NCI-H1105 (cell line): ENCODE results near the gene PDE8A.
"Not testable (repeated sequence)": the region's sequence is repeated elsewhere in the genome, so short reads cannot be mapped to it uniquely, and the experiment has no call there.

Source experiments
- DNase-seq: peaks from one replicate; lab custom pipeline; 2025; lab: John Stamatoyannopoulos, UW

Gene PDE8A

GRCh38 chr15:85011724-85012123, 30.1 kb downstream of the PDE8A start:
- DNase-seq: not testable (repeated sequence)

GRCh38 chr15:85013785-85014184, 32.1 kb downstream of the PDE8A start:
- no peak for DNase-seq

GRCh38 chr15:85014932-85015331, 33.3 kb downstream of the PDE8A start:
- no peak for DNase-seq

DNA sequence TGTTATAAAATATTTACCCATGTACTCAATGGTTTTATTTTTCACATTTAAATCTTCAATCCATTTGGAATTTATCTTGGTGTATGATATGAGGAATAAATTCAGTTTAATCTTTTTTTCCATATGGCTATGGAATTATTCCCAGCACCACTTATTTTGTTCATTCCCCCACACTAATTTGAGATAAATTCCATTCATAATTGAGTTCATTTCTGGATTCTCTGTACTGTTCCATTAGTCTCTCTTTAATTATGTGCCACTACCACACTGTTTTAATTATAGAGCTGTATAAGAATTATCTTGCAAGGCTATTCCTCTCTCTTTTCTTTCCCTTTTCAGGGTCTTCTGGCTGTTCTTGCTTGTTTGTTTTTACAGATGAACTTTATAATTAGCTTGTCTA, 34.6 kb downstream of the PDE8A start:
- DNase-seq: no peak

GRCh38 chr15:85019815-85020590, 38.3 kb downstream of the PDE8A start:
- DNase-seq: no peak

- no peak for DNase-seq
Measured at GRCh38 chr15:85021409-85021808, 39.8 kb downstream of the PDE8A start.

DNA sequence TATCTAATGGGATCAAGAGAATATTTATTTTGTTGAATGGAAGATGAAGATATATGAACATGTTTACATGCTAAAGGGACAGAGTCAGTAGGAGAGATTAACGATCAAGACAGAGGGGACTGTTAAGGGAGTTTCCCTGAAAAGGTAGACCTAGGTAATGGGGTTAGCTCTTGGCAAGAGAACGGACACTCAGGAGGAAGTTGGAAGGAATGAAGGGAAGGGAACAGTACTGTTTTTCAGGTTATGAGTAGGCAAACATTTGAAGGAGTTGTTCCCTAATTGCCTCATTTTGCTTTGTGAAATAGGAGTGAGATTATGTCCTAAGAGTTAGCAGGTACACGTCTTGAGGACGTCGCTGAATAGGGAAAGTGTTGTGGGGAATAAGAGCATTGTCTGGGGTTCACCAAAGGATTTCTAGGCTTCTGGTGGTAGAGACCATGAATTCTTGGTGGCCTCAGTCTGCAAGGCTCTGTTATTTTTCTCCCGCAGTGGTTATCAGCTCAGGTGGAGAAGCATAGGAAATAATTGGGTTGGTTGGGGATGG, 41.3 kb downstream of the PDE8A start:
- no peak for DNase-seq

- DNase-seq: no peak
Measured at GRCh38 chr15:85024003-85024402, 42.3 kb downstream of the PDE8A start.

DNA sequence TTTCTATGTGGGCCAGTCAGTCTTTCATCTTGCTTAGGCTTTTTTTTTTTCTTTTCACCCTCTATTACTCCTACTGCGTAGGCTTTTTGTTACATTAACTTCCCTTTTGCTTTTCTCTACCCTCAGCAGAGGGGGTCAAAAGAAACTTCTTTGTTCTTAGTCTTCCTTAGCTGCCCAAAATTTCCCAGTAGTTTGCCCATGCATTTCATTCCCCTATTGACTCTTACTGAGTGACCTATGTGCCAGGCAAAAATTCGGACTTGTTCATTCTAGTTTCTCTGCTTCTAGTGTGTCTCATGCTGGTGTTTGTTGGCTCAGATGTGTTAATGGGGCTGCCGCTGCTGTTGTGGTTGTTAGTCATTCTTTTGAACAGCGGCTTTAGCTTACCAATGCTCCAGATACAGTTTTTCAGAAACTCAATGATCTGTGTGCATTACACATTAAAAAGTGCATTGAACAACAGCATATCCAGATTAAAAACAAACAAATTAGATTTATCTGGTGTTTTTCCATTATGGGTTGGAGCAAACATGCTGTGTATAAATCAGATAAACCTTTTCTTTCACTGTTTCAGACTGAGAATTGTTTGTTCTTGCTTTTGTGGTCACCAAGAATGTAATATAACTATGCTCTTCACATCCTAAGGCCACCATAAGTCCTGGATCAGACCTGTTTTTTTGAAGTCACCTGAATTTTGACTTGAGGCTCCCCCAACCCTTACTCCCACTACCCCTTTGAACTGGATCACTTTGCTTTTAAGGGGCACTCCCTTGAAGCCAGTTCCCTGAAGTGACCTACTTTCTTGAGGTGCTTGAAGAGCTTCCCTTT, 43.1 kb downstream of the PDE8A start:
- no peak for DNase-seq

- DNase-seq: no peak
Measured at GRCh38 chr15:85025516-85026251, 44.0 kb downstream of the PDE8A start.

DNA sequence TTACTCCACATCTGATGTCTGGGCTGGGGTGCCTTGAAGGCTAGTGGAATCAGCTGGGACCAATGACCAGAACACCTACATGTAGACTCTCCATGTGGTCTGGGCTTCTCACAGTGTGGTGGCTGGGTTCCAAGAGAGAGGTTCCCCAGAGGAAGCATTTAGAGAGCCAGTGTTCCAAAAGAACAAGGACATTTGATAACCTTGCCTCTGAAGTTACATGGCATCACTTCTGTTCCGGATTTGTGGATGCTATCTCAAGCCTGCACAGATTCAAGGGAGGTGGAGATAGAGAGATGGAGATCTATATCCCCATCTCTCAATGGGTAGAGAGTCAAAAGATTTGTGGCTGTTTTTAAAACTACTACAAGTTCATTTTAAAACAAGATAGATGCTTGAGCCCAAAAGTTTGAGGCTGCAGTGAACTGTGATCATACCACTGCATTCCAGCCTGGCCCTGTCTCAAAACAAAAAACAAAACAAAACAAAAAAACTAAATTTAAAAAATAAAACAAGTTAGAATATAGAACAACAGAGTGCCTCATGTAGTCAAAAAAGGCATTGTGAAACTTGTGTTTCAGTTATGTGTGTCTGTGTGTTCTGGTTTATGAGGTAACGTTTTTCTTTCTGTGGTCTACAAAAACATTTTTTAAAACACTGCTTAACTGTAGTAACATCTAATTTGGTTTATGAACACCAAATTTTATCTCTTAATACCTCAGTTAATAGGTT, 44.8 kb downstream of the PDE8A start:
- no peak for DNase-seq

- no peak for DNase-seq
Measured at GRCh38 chr15:85027033-85027380, 45.4 kb downstream of the PDE8A start.

DNA sequence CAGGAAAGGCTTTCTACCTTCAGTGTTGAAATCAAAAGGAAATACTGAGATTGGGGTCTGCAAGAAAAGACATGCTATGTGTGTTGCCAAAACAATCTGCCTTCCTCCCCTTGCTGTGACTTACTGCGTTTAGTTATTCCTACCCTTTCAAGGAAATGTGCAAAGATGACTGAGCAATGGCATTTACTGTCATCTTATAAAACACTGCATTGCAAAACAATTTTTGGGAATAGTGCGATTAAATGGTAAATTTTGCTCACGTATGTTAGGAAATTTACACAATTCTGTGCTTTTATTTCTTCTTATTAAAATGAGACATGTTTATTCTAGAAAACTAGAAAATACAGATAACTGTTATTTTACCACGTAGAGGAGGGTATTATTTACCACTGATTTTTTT, 45.8 kb downstream of the PDE8A start:
- DNase-seq: no peak

DNA sequence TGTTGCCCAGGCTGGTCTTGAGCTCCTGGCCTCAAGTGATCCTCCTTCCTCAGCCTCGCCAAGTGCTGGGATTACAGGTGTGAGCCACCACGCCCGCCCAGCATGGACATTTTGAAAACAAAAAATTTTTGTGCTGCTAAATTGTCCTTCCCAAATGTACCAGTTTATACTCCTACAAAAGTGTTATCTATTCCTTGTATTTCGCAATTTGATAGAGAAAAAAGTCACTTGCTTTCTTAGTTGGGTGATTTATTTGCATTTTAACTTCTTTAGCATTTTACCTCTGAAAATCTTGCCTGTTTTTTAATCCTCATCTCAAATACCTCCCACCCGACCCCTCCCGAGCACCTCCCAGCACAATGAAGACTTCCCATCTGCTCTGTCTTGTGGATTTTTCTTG, 46.8 kb downstream of the PDE8A start:
- DNase-seq: no peak

GRCh38 chr15:85029221-85029620, 47.6 kb downstream of the PDE8A start:
- DNase-seq: no peak

DNA sequence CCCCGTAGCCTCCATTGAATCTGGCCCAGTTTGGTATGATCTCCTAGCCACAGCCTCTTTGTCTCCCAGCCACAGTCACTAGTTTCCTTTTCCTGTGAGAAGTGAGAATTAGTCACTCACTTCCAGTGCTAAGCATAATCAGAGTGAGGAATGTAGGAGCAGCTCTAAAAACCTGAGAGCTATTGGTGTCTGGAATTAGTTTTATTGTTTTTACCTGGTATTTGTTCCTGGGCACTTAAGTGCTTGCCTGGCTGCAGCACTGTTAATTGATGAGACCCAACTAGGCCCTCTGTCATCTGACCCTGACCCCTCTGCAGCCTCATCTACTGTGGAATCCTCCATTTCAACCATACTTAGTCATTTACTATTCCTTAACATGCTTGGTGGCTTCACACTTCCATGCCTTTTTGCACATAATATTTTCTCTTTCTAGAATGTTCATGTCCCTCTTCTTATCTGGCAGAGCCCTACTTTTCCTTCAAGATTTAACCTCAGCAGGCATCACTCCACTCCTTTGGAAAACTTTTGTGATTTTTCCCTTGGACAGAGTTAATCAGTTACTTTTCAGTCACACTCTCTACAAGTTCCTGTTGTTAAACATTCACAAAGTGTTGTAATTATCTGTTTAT, 48.8 kb downstream of the PDE8A start:
- no peak for DNase-seq

DNA sequence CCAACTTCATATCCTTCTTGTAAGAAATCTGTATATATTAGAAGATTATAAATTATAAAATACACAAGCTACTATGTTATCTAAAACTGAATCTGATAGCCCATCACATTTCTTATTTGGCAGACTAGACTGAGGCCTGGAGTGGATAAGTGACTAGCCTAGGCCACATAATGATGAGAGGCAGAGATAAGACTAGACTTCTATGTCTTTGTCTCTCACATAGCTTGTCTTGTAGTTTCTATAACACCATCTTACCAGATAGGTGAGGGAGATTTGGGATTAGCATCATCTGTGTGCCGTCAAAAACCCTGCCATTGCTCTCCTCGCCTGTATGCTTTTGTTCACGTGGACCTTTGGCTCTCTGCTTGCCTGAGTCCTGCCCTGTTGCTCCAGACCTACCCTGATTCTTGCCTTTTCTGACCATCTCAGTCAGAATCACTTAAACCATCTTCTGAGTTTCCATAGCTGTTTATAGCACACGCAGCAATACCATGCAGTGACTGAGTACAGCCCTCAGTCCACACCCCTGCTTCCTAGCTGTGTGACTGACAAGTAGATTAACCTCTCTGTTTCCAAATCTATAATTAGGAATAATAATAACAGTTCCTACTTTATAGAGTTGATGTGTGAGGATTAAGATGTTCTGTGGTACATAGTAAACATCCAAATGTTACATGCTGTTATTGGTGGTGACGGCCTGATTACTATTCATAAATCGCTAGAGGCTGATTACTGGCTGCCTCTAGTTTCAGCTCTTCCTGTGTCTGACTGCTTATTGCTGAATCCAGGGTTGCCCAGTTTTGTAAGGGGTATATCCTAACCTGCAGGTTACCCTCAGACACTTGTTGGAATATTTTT, 49.7 kb downstream of the PDE8A start:
- DNase-seq: no peak

- no peak for DNase-seq
Measured at GRCh38 chr15:85031944-85032558, 50.4 kb downstream of the PDE8A start.

- no peak for DNase-seq
Measured at GRCh38 chr15:85033148-85033547, 51.5 kb downstream of the PDE8A start.

DNA sequence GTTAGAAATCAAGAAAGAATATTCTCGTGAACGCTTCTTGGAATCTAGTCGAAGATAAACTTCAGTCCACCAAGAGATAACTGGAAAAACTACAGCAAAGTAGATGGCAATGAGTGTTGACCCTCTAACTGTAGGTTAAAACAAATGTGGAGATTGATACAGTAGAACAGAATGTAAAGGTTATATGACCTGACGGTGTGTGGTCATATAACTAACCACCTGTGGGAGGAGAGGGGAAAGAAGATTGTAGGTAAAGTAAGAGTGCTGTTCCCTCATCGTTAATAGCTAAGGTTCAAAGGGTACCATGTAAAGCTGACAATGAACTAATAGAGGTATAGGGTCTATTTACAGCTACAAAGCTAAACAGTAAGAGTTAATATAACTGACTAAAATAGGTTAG, 52.6 kb downstream of the PDE8A start:
- no peak for DNase-seq
